Vagina (tissue), 2 donors: ENCODE data around the gene ZMIZ1.

Source experiments
- POLR2A ChIP-seq, 2 donors: fragments of 450-650 bp; IDR thresholded peaks; one replicate each; pipeline ENCODE4 v1.6.1; 2017; ENCODE audit warnings: antibody characterized with exemption in 2 of 2, mild to moderate bottlenecking in 2 of 2, moderate library complexity in 2 of 2
- POLR2AphosphoS5 ChIP-seq, 2 donors: sonication (generic); formaldehyde crosslinking; IDR thresholded peaks; one replicate each; pipeline ENCODE4 v1.9.0; 2017; ENCODE audit warnings: antibody characterized with exemption in 2 of 2, mild to moderate bottlenecking in 2 of 2, low read depth in 1 of 2; ENCODE audit not compliant: insufficient read depth in 1 of 2
- TF ChIP-seq, protein P1 (sequence below), 3 experiments: fragments of 450-650 bp in 2 of 3; fragments of 200-600 bp in 1 of 3; sonication (generic) in 1 of 3; IDR thresholded peaks; one replicate each; pipeline ENCODE4 v1.5.1; 2017 to 2019; ENCODE audit warnings: antibody characterized with exemption in 3 of 3, mild to moderate bottlenecking in 2 of 3, moderate library complexity in 2 of 3

DNA sequence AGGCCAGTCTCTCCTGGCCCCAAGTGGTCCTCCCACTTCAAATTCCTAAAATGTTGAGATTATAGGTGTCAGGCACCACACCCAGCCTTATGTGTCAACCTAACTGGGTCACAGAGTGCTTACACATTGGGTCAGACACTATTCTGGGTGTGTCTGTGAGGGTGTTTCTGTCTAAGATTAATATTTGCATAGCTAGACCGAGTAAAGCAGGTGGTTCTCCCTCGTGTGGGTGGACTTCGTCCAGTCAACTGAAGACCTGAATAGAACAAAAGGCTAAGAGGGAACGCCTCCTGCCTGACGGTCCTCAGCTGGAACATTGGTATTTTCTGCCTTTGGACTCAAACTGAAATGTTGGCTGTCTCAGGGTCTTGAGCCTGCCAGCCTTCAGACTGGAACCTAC, 290.0 kb downstream of the ZMIZ1 start:
- TF ChIP-seq, protein P1, sequence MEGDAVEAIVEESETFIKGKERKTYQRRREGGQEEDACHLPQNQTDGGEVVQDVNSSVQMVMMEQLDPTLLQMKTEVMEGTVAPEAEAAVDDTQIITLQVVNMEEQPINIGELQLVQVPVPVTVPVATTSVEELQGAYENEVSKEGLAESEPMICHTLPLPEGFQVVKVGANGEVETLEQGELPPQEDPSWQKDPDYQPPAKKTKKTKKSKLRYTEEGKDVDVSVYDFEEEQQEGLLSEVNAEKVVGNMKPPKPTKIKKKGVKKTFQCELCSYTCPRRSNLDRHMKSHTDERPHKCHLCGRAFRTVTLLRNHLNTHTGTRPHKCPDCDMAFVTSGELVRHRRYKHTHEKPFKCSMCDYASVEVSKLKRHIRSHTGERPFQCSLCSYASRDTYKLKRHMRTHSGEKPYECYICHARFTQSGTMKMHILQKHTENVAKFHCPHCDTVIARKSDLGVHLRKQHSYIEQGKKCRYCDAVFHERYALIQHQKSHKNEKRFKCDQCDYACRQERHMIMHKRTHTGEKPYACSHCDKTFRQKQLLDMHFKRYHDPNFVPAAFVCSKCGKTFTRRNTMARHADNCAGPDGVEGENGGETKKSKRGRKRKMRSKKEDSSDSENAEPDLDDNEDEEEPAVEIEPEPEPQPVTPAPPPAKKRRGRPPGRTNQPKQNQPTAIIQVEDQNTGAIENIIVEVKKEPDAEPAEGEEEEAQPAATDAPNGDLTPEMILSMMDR (IDR thresholded peaks at IDR 0.05): no peak
- no peak for TF ChIP-seq POLR2A (IDR thresholded peaks at IDR 0.05)
- TF ChIP-seq POLR2AphosphoS5 (IDR thresholded peaks at IDR 0.05; ENCODE audit: insufficient read depth in 1 of 2, low read depth in 1 of 2): no peak
